HEK293T (cell line): Measurements from ENCODE around the gene SMPX.

Experiments
- FOXK2 ChIP-seq: fragments of 450-650 bp; IDR thresholded peaks from 2 replicates; pipeline ENCODE4 v1.6.1; 2016; ENCODE audit warnings: mild to moderate bottlenecking
- FOXM1 ChIP-seq: fragments of 450-650 bp; IDR thresholded peaks from 2 replicates; pipeline ENCODE4 v1.6.1; 2017; ENCODE audit warnings: mild to moderate bottlenecking, borderline replicate concordance
- SP1 ChIP-seq: fragments of 450-650 bp; IDR thresholded peaks from 2 replicates; pipeline ENCODE4 v1.6.1; 2017
- TF ChIP-seq, protein P1 (sequence below): fragments of 450-650 bp; IDR thresholded peaks from 2 replicates; pipeline ENCODE4 v1.6.1; 2016

DNA sequence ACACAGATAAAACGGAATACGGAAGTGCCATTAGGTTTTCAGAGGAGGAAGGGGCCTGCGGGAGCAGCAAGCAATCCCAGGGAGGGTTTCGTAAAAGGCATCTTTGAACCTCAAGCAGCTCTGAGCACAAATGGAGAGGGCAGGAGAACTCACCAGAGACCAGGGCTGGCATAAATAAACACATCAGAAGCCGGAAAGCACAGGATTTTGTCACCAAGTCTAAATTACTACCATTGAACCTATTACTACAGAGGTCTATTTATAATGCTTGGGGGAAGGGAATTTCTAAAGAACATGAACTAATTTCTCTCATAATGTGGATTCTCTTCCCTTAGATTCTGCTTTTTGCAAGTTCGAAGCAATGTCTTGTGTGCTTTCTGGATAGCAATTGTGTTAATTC lies 41.9 kb upstream of the SMPX start:
- TF ChIP-seq FOXK2 (no peak), SP1 (no peak), FOXM1 (no peak)
- TF ChIP-seq, protein P1, sequence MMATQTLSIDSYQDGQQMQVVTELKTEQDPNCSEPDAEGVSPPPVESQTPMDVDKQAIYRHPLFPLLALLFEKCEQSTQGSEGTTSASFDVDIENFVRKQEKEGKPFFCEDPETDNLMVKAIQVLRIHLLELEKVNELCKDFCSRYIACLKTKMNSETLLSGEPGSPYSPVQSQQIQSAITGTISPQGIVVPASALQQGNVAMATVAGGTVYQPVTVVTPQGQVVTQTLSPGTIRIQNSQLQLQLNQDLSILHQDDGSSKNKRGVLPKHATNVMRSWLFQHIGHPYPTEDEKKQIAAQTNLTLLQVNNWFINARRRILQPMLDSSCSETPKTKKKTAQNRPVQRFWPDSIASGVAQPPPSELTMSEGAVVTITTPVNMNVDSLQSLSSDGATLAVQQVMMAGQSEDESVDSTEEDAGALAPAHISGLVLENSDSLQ = no peak
